Keratinocyte (primary cell): ENCODE measurements around the gene ALG11.

Experiments used
- CTCF ChIP-seq, 3 experiments: IDR thresholded peaks in 1 of 3; conservative IDR thresholded peaks in 1 of 3; optimal IDR thresholded peaks in 1 of 3; 2 replicates in 2 of 3; 3 replicates in 1 of 3; pipeline versions ENCODE3 to v1.5.1; 2011; ENCODE audit warnings: low read length in 3 of 3, mild to moderate bottlenecking in 3 of 3, moderate library complexity in 2 of 3, control low read depth in 1 of 3, inconsistent platforms in 1 of 3; ENCODE audit not compliant: insufficient read depth in 2 of 3; ENCODE audit errors: extremely low read depth in 1 of 3
- EZH2 ChIP-seq: IDR thresholded peaks from one replicate; pipeline ENCODE4 v1.6.1; 2012; ENCODE audit warnings: inconsistent platforms, mild to moderate bottlenecking, low read length, moderate library complexity

- no peak for TF ChIP-seq EZH2
- TF ChIP-seq CTCF (optimal IDR thresholded peaks at IDR 0.05 in 1 of 3, IDR thresholded peaks at IDR 0.05 in 1 of 3, conservative IDR thresholded peaks at IDR 0.05 in 1 of 3; ENCODE audit: extremely low read depth in 1 of 3, insufficient read depth in 2 of 3, low read length in 3 of 3), result no peak
Observed at GRCh38 chr13:52010890-52011631, 1.1 kb upstream of the ALG11 start, which contains the start of gene ATP7B.
